NT2/D1 (cell line): ENCODE measurements around the gene DYNLT4.
"Not testable (repeated sequence)": the region's sequence is repeated elsewhere in the genome, so short reads cannot be mapped to it uniquely, and the experiment has no call there.

Experiments used
- DNase-seq: peaks from one replicate; pipeline ENCODE4 v3.0.0-alpha.2; 2011; ENCODE audit warnings: low read depth, low spot score
- H3K27me3 ChIP-seq: 2 replicates; pipeline ENCODE4 v1.6.0; 2011; ENCODE audit warnings: mild to moderate bottlenecking; ENCODE audit not compliant: insufficient read length, insufficient read depth
- H3K36me3 ChIP-seq: 2 replicates; pipeline ENCODE4 v1.6.1; 2011; ENCODE audit warnings: mild to moderate bottlenecking, low read length, mixed read lengths; ENCODE audit not compliant: insufficient read depth, insufficient read length
- H3K4me1 ChIP-seq: 2 replicates; pipeline ENCODE4 v1.5.1; 2011; ENCODE audit not compliant: insufficient read depth, insufficient read length
- H3K4me3 ChIP-seq: 2 replicates; pipeline ENCODE4 v1.5.1; 2011; ENCODE audit warnings: low read depth; ENCODE audit not compliant: insufficient read length
- H3K9ac ChIP-seq: 2 replicates; pipeline ENCODE4 v1.6.0; 2011; ENCODE audit warnings: low read depth; ENCODE audit not compliant: insufficient read length
- H3K9me3 ChIP-seq: 2 replicates; pipeline ENCODE4 v1.5.1; 2011; ENCODE audit warnings: mild to moderate bottlenecking, low read length; ENCODE audit not compliant: insufficient read depth
- SUZ12 ChIP-seq: IDR thresholded peaks from 2 replicates; pipeline ENCODE4 v1.6.1; 2011; ENCODE audit not compliant: insufficient read length, insufficient read depth; ENCODE audit errors: extremely low read depth
- YY1 ChIP-seq: IDR thresholded peaks from 2 replicates; pipeline ENCODE4 v1.6.1; 2011; ENCODE audit not compliant: insufficient read length, insufficient read depth
- ZNF274 ChIP-seq: IDR thresholded peaks from 2 replicates; pipeline ENCODE4 v1.6.1; 2011; ENCODE audit warnings: mild to moderate bottlenecking, low read depth, low read length

DYNLT4 gene

DNA sequence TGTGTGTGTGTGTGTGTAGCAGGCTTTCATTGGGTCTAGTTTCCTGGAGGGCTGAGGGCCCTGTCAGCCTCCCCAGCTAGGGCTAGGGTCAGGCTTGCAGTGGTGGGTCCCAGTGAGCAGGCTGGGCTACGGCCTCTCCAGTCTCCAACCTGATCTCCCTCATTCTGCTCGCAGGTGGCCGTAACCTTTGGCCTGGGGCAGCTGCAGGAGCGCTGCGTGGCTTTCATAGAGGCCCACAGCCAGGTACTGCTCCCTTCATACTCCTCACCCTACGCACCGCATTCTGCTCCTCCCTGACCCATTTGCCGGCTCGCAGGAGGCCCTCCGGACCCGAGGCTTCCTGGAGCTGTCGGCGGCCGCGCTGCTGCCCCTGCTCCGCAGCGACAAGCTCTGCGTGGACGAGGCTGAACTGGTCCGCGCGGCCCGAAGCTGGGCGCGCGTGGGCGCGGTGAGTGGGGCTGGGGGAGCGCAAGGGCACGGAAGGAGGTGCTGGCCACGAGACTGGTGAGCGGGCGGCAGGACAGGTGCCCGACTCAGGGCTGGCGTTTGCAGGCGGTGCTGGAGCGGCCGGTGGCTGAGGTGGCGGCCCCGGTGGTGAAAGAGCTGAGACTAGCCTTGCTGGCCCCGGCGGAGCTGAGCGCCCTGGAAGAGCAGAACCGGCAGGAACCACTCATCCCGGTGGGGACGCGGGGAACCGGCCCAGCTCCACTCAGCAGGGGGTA, 5.8 kb upstream of the DYNLT4 start:
- Histone ChIP-seq H3K9ac (peak overlapping the region; percentile 39), H3K36me3 (peaks cover 35% of the 10 kb centered on the region), H3K9me3 (no peaks in the 10 kb centered on the region), H3K4me1 (peaks cover 27% of the 10 kb centered on the region), H3K27me3 (no peaks in the 10 kb centered on the region), H3K4me3 (no peak overlapping the region)
- TF ChIP-seq ZNF274 (no peak), YY1 (no peak), SUZ12 (no peak)
- DNase-seq = no peak

DNA sequence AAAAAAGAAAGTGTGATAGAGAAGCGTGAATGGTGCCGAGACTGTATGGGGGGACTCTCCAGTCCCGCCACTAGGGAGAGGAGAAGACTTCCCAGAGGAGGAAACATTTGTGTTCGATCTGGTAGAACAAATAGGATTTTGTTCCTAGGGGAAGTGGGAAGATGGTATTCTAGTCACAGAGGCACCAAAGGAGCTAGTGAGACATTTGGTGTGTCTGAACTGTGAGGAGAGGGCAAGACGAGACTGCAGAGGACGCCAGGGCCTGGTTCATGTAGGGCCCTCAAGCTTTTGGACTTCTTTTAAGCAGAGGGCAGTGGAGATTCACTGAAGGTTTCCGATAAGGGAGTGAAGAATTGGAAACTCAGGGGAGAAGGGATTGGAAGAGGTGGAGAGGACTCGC, 4.1 kb upstream of the DYNLT4 start:
- TF ChIP-seq SUZ12 (no peak), ZNF274 (no peak), YY1 (no peak)
- Histone ChIP-seq H3K9me3 (no peaks in the 10 kb centered on the region), H3K4me3 (no peak overlapping the region), H3K4me1 (peaks cover 41% of the 10 kb centered on the region), H3K9ac (peak overlapping the region; percentile 5), H3K36me3 (peaks cover 42% of the 10 kb centered on the region), H3K27me3 (no peaks in the 10 kb centered on the region)
- no peak for DNase-seq

GRCh38 chr1:44810762-44811105, 3.6 kb upstream of the DYNLT4 start:
- not testable (repeated sequence) for DNase-seq, H3K4me3 ChIP-seq, H3K27me3 ChIP-seq, H3K9ac ChIP-seq, H3K9me3 ChIP-seq
- Histone ChIP-seq H3K36me3 (peaks cover 44% of the 10 kb centered on the region), H3K4me1 (peaks cover 45% of the 10 kb centered on the region)

DNA sequence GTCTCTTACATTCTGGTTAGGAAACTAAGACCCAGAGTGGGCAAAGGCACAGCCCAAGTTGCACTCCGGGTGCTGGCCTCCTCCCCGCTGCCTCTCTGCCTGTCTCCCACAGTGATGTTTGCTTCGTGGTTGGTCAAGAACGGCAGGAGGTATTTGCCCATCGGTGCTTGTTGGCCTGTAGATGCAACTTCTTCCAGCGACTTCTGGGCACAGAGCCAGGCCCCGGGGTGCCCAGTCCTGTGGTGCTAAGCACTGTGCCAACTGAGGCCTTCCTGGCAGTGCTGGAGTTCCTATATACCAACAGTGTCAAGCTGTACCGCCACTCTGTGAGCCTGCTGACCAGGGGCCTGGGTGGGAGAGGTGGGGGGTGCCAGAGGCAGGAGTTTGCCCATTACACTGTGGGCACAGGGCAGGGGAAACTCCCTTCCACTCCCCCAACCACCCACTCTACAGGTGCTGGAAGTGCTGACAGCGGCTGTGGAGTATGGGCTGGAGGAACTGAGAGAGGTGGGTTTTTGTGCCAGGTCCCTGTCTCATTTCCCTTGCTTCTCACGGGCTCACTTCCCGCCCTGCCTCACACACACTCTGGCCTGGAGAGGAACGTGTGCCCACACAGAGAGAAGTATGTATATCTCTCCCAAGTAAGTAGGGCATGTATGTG, 3.1 kb upstream of the DYNLT4 start:
- DNase-seq = no peak
- Histone ChIP-seq H3K4me1 (peaks cover 45% of the 10 kb centered on the region), H3K36me3 (peaks cover 44% of the 10 kb centered on the region)

GRCh38 chr1:44808938-44809917, 2.1 kb upstream of the DYNLT4 start:
- H3K4me3 ChIP-seq = peak overlapping the region; percentile 16
- DNase-seq = no peak
- no peaks in the 10 kb centered on the region for H3K27me3 ChIP-seq
- peak overlapping the region; percentile 84 for H3K9ac ChIP-seq
- H3K9me3 ChIP-seq = no peaks in the 10 kb centered on the region
- H3K36me3 ChIP-seq = peaks cover 44% of the 10 kb centered on the region
- peaks cover 45% of the 10 kb centered on the region for H3K4me1 ChIP-seq
- no peak for TF ChIP-seq YY1
- no peak for TF ChIP-seq SUZ12
- TF ChIP-seq ZNF274 = no peak

More for the DNA sequence above, 3.1 kb upstream of the DYNLT4 start:
- Histone ChIP-seq H3K4me3 (no peak overlapping the region), H3K9me3 (no peaks in the 10 kb centered on the region), H3K27me3 (no peaks in the 10 kb centered on the region), H3K9ac (peak overlapping the region; percentile 59)
- TF ChIP-seq SUZ12 = no peak

- Histone ChIP-seq H3K4me1 (peaks cover 51% of the 10 kb centered on the region), H3K9ac (peak within 1 kb of the TSS; percentile 84), H3K36me3 (peaks cover 47% of the 10 kb centered on the region), H3K27me3 (no peaks in the 10 kb centered on the region), H3K4me3 (peak within 1 kb of the TSS; percentile 16), H3K9me3 (no peaks in the 10 kb centered on the region)
- DNase-seq = peak; percentile 80
- no peak for TF ChIP-seq YY1
- TF ChIP-seq SUZ12 = no peak
- no peak for TF ChIP-seq ZNF274
Observed at GRCh38 chr1:44808063-44808937, 1.1 kb upstream of the DYNLT4 start, which contains the start of gene BTBD19. BTBD19 (plus strand) TSS chr1:44808523; CDS start chr1:44808821, 298 bp downstream.
